IMR-90 (cell line): ENCODE measurements around the gene FMN1. TPM values are rescaled to one million over a fixed set of nuclear protein-coding genes. Genes with fewer than 3 reads are reported as not detected.

Experiments
- ATAC-seq: fragments of 200-7000 bp; cut with Tn5 transposase; 2 replicates; pipeline ENCODE4 v1.9.1; 2020; ENCODE audit warnings: low read depth, mild to moderate bottlenecking, moderate library complexity
- BruUV-seq: library from RNA; stranded (reverse); fragments of 400-500 nt; replicated peaks from 2 replicates; lab custom pipeline; 2021; lab: Mats Ljungman, UMichigan
- CTCF ChIA-PET: fragments of 300-600 bp; formaldehyde crosslinking; extraction: SDS; loops from one replicate; lab custom pipeline; 2021; ENCODE audit warnings: antibody characterized with exemption; lab: Yijun Ruan, JAX
- POLR2A ChIA-PET: fragments of 300-600 bp; sonication (Branson Sonifier 250); formaldehyde crosslinking; loops from one replicate; lab custom pipeline; 2022; ENCODE audit warnings: antibody characterized with exemption; ENCODE audit not compliant: unreplicated experiment; lab: Charles Lee
- DNase-seq: peaks from one replicate; pipeline ENCODE4 v3.0.0; 2013
- H2AFZ ChIP-seq: replicated peaks from 2 replicates; pipeline ENCODE3; 2013; ENCODE audit warnings: low read length, mild to moderate bottlenecking; ENCODE audit not compliant: poor library complexity
- H2AK5ac ChIP-seq: 2 replicates; pipeline ENCODE4 v1.6.1; 2013; ENCODE audit warnings: low read depth, low read length, inconsistent platforms
- H2AK9ac ChIP-seq: replicated peaks from 2 replicates; pipeline ENCODE3; 2013; ENCODE audit warnings: mild to moderate bottlenecking, low read depth, low read length, moderate library complexity; ENCODE audit not compliant: poor library complexity
- H2BK120ac ChIP-seq: 2 replicates; pipeline ENCODE4 v1.6.1; 2013; ENCODE audit warnings: low read depth, low read length, inconsistent platforms
- H2BK15ac ChIP-seq: 3 replicates; pipeline ENCODE4 v1.6.1; 2013; ENCODE audit warnings: low read depth, low read length, inconsistent platforms
- H2BK20ac ChIP-seq: 2 replicates; pipeline ENCODE4 v1.6.1; 2013; ENCODE audit warnings: low read depth, mild to moderate bottlenecking, inconsistent platforms, low read length, moderate library complexity
- H2BK5ac ChIP-seq: 2 replicates; pipeline ENCODE4 v1.6.1; 2013; ENCODE audit warnings: mild to moderate bottlenecking, low read depth, low read length, inconsistent platforms; ENCODE audit not compliant: poor library complexity, severe bottlenecking
- H3K14ac ChIP-seq: replicated peaks from 2 replicates; pipeline ENCODE4 v1.6.1; 2013; ENCODE audit warnings: low read depth, low read length, inconsistent platforms
- H3K18ac ChIP-seq: 2 replicates; pipeline ENCODE4 v1.6.1; 2013; ENCODE audit warnings: low read depth, low read length, control low read depth
- H3K23ac ChIP-seq: 2 replicates; pipeline ENCODE4 v1.6.1; 2013; ENCODE audit warnings: low read depth, low read length, inconsistent platforms
- H3K27ac ChIP-seq: 2 replicates; pipeline ENCODE4 v1.5.1; 2013; ENCODE audit warnings: mild to moderate bottlenecking, control low read depth, low read length; ENCODE audit not compliant: insufficient read depth
- H3K27me3 ChIP-seq: 2 replicates; pipeline ENCODE4 v1.6.1; 2013; ENCODE audit warnings: low read length; ENCODE audit not compliant: control insufficient read depth, insufficient read depth
- H3K36me3 ChIP-seq: 2 replicates; pipeline ENCODE4 v1.6.1; 2013; ENCODE audit warnings: low read length, mixed read lengths; ENCODE audit not compliant: control insufficient read depth, insufficient read depth
- H3K4ac ChIP-seq: 2 replicates; pipeline ENCODE4 v1.6.1; 2013; ENCODE audit warnings: low read depth, low read length, inconsistent platforms
- H3K4me1 ChIP-seq: 2 replicates; pipeline ENCODE4 v1.6.1; 2013; ENCODE audit warnings: low read length, mixed read lengths; ENCODE audit not compliant: control insufficient read depth, insufficient read depth
- H3K4me2 ChIP-seq: 2 replicates; pipeline ENCODE4 v1.6.1; 2013; ENCODE audit warnings: low read depth, mild to moderate bottlenecking, control low read depth, low read length, moderate library complexity
- H3K4me3 ChIP-seq: 2 replicates; pipeline ENCODE4 v1.5.1; 2013; ENCODE audit warnings: low read depth, mild to moderate bottlenecking, control low read depth, low read length, moderate library complexity; ENCODE audit not compliant: insufficient read depth
- H3K56ac ChIP-seq: 2 replicates; pipeline ENCODE4 v1.6.1; 2013; ENCODE audit warnings: low read length, inconsistent platforms; ENCODE audit not compliant: insufficient read depth; ENCODE audit errors: extremely low read depth
- H3K79me1 ChIP-seq, 2 experiments: 2 replicates each; pipeline ENCODE4 v1.6.1; 2013; ENCODE audit warnings: low read length in 2 of 2, inconsistent platforms in 1 of 2, low read depth in 1 of 2
- H3K9ac ChIP-seq: 2 replicates; pipeline ENCODE4 v1.6.1; 2013; ENCODE audit warnings: low read depth, low read length, control low read depth
- H3K9me1 ChIP-seq: 2 replicates; pipeline ENCODE4 v1.6.1; 2013; ENCODE audit warnings: low read length, inconsistent platforms; ENCODE audit not compliant: insufficient read depth
- H3K9me3 ChIP-seq: 2 replicates; pipeline ENCODE4 v1.6.1; 2013; ENCODE audit warnings: low read length; ENCODE audit not compliant: control insufficient read depth, insufficient read depth
- H4K20me1 ChIP-seq: 2 replicates; pipeline ENCODE4 v1.6.1; 2013; ENCODE audit warnings: low read length, inconsistent platforms; ENCODE audit not compliant: insufficient read depth
- H4K5ac ChIP-seq: 2 replicates; pipeline ENCODE4 v1.6.1; 2013; ENCODE audit warnings: mild to moderate bottlenecking, low read depth, low read length, control low read depth
- H4K8ac ChIP-seq, 2 experiments: 2 replicates each; pipeline ENCODE4 v1.6.1; 2013; ENCODE audit warnings: low read depth in 2 of 2, low read length in 2 of 2, control low read depth in 1 of 2, inconsistent platforms in 1 of 2
- H4K91ac ChIP-seq: 2 replicates; pipeline ENCODE4 v1.6.1; 2013; ENCODE audit warnings: low read depth, low read length, inconsistent platforms; ENCODE audit not compliant: insufficient read depth
- CEBPB ChIP-seq: IDR thresholded peaks from 2 replicates; pipeline ENCODE4 v1.6.1; 2012; ENCODE audit warnings: low read depth, low read length, improper control_type of control experiment
- MAFK ChIP-seq: IDR thresholded peaks from 2 replicates; pipeline ENCODE4 v1.6.1; 2012; ENCODE audit warnings: low read depth, low read length, improper control_type of control experiment
- MAZ ChIP-seq: IDR thresholded peaks from 2 replicates; pipeline ENCODE4 v1.6.1; 2012; ENCODE audit warnings: low read depth, mild to moderate bottlenecking, low read length, improper control_type of control experiment, moderate library complexity, borderline replicate concordance
- MXI1 ChIP-seq: IDR thresholded peaks from 2 replicates; pipeline ENCODE4 v1.6.1; 2012; ENCODE audit warnings: low read depth, mild to moderate bottlenecking, low read length, moderate library complexity, borderline replicate concordance
- SMC3 ChIP-seq: fragments of 150-350 bp; IDR thresholded peaks from 2 replicates; pipeline ENCODE4 v1.6.1; 2016; ENCODE audit warnings: low read depth, mild to moderate bottlenecking, antibody characterized with exemption, low read length, moderate library complexity
- WGBS, 2 experiments: methylation state at CpG; one replicate each; pipeline versions ENCODE4 v1.1.5 to v1.1.7; 2013; ENCODE audit warnings: missing lambda C conversion rate in 2 of 2; ENCODE audit not compliant: insufficient read length in 1 of 2; ENCODE audit errors: extremely low coverage in 2 of 2; 5-methylcytosine and 5-hydroxymethylcytosine counted together
- dilution Hi-C: fragments of 300-500 bp; cut with HindIII; formaldehyde crosslinking; loops from one replicate; pipeline ENCODE4 v1.14.3; 2018; ENCODE audit warnings: low sequenced_read_pairs; ENCODE audit not compliant: unreplicated experiment
- in situ Hi-C: fragments of 300-500 bp; cut with MboI; formaldehyde crosslinking; loops from 3 replicates; pipeline ENCODE4 v1.14.3; 2019; ENCODE audit warnings: low sequenced_read_pairs, inconsistent platforms, mixed read lengths
- intact Hi-C: fragments of 100-400 bp; cut with micrococcal nuclease; formaldehyde crosslinking; loops from 2 replicates; pipeline ENCODE4 v1.10.0; 2022
- polyA plus RNA-seq, 3 experiments: library from polyadenylated mRNA; depleted of rRNA; stranded (reverse); fragments of >200 nt; gene quantifications; 2 replicates each; pipeline ENCODE4 v1.2.3, GENCODE V29; 2012; ENCODE audit warnings: low replicate concordance in 1 of 3
- total RNA-seq: library from RNA; depleted of rRNA; stranded (reverse); fragments of >200 nt; gene quantifications from 2 replicates; pipeline ENCODE4 v1.2.3, GENCODE V29; 2012

Gene FMN1
- total and polyA plus RNA-seq, 2 of the 4 experiments (the other 2 are of a cell fraction), result 7.3 to 17.6 TPM

DNA sequence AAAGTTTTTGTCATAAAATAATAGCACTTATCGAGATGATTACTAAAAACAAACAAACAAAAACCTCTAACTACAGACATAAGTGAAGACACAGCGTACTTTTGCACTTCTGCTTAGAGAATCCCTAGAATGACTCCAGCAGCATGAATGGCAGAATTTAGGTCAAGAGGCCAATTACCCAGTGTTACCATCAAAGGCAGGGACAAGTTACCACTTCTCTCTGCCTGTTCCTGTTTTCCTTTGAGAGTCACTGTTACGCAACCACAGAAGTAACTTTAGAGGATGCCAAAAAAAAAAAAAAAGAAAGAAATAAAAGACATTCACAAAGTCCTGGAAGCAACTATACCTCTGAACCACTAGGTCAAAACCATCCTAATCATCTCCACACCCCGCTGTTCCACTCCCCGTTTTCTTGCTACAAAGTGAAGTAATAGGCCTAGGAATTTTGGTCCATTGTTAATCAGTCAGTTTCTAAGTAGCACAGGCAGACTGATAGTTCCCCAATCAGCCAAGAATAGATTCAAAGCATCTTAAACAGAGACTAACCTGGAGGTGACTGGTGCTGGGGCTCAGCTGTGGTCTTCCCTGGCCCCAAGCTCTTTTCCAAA lies 41.9 kb downstream of the FMN1 start:
- Histone ChIP-seq H3K4me2 (no peak overlapping the region), H2BK120ac (no peak overlapping the region), H3K27me3 (peaks cover 4% of the 10 kb centered on the region), H3K9ac (no peak overlapping the region), H4K20me1 (no peaks in the 10 kb centered on the region), H3K4me3 (no peak overlapping the region), H4K5ac (no peak overlapping the region), H3K9me1 (no peaks in the 10 kb centered on the region), H2BK20ac (no peak overlapping the region), H3K14ac (no peak overlapping the region), H3K56ac (no peak overlapping the region), H3K4me1 (0 out of 2 replicates have a peak, but pooled peaks cover 2% of the 10 kb centered on the region), H2BK15ac (no peak overlapping the region), H2AFZ (no peak overlapping the region), H2AK9ac (no peak overlapping the region), H4K8ac (no peak overlapping the region), H3K79me1 (no peaks in the 10 kb centered on the region), H3K23ac (no peak overlapping the region), H3K18ac (no peak overlapping the region), H3K4ac (no peak overlapping the region), H3K9me3 (no peaks in the 10 kb centered on the region), H4K91ac (no peak overlapping the region), H2BK5ac (no peak overlapping the region), H2AK5ac (no peak overlapping the region), H3K27ac (no peak overlapping the region), H3K36me3 (no peaks in the 10 kb centered on the region)
- DNase-seq, result peak; percentile 11
- dilution Hi-C loops (no loop called here), in situ Hi-C loops (no loop called here), intact Hi-C loops (no loop called here)
- WGBS, 2 experiments, result 67% methylated on average over 2 of the region's 5 CpGs; no CpG with 5 or more reads in 1 of the 2 experiments
- POLR2A ChIA-PET, result no interaction called here
- no TSS peak for BruUV-seq
- CTCF ChIA-PET, result no interaction called here
- no peak for ATAC-seq
- TF ChIP-seq SMC3 (no peak), MAZ (no peak), CEBPB (peak; percentile 89), MAFK (no peak), MXI1 (no peak)
